MM.1S (cell line): ENCODE results near the gene IRX6.

Source experiments
- CTCF ChIP-seq: fragments of 300-600 bp; sonication (generic); IDR thresholded peaks from 2 replicates; pipeline ENCODE4 v1.5.1; 2016; ENCODE audit warnings: antibody characterized with exemption, low read length, mixed read lengths
- EZH2 ChIP-seq: fragments of 300-600 bp; sonication (generic); optimal IDR thresholded peaks from 2 replicates; pipeline ENCODE3; 2017; ENCODE audit warnings: low read depth, mild to moderate bottlenecking, antibody characterized with exemption, low read length, mixed read lengths
- EZH2phosphoT487 ChIP-seq: fragments of 300-600 bp; sonication (generic); IDR thresholded peaks from 2 replicates; pipeline ENCODE4 v1.6.1; 2018; ENCODE audit warnings: antibody characterized with exemption, low read length

DNA sequence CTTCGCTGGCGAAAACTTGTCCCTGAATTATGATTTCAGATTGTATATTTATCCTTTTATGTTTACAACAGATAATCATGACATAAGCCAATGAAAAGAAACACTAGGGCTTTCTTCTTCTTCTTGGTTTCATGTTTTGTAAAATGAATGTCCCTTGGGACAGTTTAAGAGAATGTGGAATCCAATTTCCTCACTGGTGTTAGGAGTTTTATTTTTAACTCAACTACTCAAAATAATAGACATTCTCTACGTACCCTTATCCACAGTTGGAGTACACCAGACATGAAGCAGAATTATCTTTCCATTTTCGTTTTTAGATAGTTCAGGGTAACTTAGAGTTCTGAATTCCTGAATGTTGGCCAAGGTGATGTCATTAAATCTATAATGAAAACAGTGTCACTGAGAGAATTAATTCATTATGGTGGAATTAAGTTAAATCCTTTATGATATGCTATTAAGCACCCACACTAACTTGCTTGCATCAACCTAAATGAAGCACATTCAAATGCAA lies 43.4 kb downstream of the IRX6 start:
- TF ChIP-seq CTCF (no peak), EZH2phosphoT487 (no peak), EZH2 (no peak)
